Memory B cell (primary cell): ENCODE results near the gene SLC5A6.

Experiments
- ATAC-seq: fragments of 150-1000 bp; cut with Tn5 transposase; 2 replicates; pipeline ENCODE4 v1.10.0; 2021; ENCODE audit warnings: low read depth, mild to moderate bottlenecking, moderate library complexity
- DNase-seq, 2 donors: peaks; one replicate each; pipeline ENCODE4 v3.0.0; 2022; ENCODE audit warnings: low spot score in 2 of 2
- H3K27ac Mint-ChIP-seq: one replicate; pipeline ENCODE4 v1.8.0; 2022; ENCODE audit warnings: mild to moderate bottlenecking, moderate library complexity, mixed read lengths
- H3K27me3 Mint-ChIP-seq: one replicate; pipeline ENCODE4 v1.8.0; 2022; ENCODE audit warnings: mixed read lengths
- H3K36me3 Mint-ChIP-seq: one replicate; pipeline ENCODE4 v1.8.0; 2022; ENCODE audit warnings: mild to moderate bottlenecking, mixed read lengths
- H3K4me1 Mint-ChIP-seq: one replicate; pipeline ENCODE4 v1.8.0; 2022; ENCODE audit warnings: mixed read lengths
- H3K4me3 Mint-ChIP-seq: one replicate; pipeline ENCODE4 v1.8.0; 2022; ENCODE audit warnings: mild to moderate bottlenecking, moderate library complexity, mixed read lengths
- H3K9me3 Mint-ChIP-seq: one replicate; pipeline ENCODE4 v1.8.0; 2022; ENCODE audit warnings: mixed read lengths

The SLC5A6 gene

DNA sequence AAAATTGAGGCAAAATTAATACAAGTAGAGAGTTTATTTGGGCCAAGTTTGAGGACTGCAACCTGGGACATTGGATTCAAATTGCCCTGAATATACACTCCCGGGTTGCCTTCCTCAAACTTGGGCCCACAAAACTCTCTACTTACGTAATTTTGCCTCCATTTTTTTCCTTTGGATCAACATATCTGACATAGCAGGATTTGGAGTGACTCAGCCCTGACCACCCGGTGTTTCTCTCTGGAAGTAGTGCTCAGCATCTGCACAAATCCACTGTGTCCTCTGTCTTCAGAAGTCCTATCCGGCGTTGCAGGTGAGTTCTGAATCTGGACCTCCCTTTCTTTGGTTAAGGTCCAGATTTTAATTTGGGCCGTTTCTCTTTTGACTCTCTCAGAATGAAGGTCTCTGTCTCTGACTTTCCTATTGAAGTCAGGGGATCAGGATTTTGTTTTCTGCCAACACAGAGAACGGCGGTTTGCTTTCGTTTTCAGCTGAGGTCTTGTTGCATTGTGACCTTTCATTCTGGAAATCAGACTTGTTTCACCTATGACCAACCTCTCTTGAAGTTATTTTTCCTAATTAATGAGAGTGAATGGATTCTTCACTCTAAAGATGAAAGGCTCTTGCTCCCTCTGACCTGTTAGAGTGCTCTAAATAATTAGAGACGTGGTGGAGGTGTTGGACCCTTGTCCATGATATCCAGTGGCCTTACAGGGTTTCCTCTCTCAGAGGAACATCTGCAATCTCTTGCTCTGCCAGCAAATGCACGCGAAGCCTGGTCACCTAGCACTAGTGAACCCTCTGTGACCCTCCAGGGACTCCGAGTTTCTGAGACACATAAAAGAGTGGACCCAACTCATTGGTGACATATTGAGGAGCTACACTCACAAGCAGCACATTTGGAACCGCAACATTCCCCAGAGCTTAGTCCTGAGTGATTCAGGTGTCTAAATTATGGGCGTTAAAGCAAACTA, 49.6 kb downstream of the SLC5A6 start:
- no peaks in the 10 kb centered on the region for H3K36me3 Mint-ChIP-seq
- DNase-seq: no peak
- no peak overlapping the region for H3K27ac Mint-ChIP-seq
- H3K27me3 Mint-ChIP-seq: peaks cover 4% of the 10 kb centered on the region
- peaks cover 13% of the 10 kb centered on the region for H3K4me1 Mint-ChIP-seq
- no peak overlapping the region for H3K4me3 Mint-ChIP-seq
- no peak for ATAC-seq
- no peaks in the 10 kb centered on the region for H3K9me3 Mint-ChIP-seq

DNA sequence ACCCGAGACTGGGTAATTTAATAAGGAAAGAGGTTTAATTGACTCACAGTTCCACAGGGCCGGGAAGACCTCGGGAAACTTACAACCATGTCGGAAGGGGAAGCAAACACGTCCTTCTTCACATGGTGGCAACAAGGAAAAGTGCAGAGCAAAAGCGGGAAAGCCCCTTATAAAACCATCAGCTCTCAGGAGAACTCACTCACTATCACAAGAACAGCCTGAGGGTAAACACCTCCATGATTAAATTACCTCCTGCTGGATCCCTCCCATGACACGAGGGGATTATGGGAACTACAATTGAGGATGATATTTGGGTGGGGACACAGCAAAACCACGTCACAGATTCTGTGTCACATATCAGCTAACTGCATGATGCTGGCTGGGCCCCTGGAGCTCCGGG, 51.9 kb downstream of the SLC5A6 start:
- Mint-ChIP-seq H3K9me3 (no peaks in the 10 kb centered on the region), H3K36me3 (no peaks in the 10 kb centered on the region), H3K4me3 (no peak overlapping the region), H3K4me1 (peaks cover 10% of the 10 kb centered on the region), H3K27me3 (peaks cover 4% of the 10 kb centered on the region), H3K27ac (no peak overlapping the region)
- DNase-seq: no peak
- ATAC-seq: no peak

DNA sequence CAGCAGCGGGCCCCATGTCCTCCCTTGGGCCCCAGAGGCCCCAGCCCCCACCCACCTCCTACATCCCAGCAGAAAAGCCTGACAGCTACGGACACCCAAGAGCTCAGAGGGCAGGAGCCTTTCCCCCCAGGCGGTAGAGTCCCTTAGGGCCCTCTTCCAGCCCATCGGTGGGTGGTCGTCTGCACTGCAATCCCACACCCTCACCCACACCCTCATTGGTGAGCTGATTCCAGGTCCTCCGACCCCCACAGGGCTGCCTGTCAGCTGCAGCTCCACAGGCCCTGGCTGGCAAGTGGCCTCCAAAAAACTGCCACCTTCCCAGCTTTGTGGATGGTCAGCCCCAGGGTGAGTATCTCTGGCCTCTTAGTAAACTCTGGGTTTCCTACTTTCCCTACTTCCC, 52.8 kb downstream of the SLC5A6 start:
- Mint-ChIP-seq H3K36me3 (no peaks in the 10 kb centered on the region), H3K9me3 (no peaks in the 10 kb centered on the region), H3K27ac (no peak overlapping the region), H3K4me3 (no peak overlapping the region), H3K27me3 (peaks cover 5% of the 10 kb centered on the region), H3K4me1 (peaks cover 4% of the 10 kb centered on the region)
- DNase-seq (no peak), ATAC-seq (no peak)

DNA sequence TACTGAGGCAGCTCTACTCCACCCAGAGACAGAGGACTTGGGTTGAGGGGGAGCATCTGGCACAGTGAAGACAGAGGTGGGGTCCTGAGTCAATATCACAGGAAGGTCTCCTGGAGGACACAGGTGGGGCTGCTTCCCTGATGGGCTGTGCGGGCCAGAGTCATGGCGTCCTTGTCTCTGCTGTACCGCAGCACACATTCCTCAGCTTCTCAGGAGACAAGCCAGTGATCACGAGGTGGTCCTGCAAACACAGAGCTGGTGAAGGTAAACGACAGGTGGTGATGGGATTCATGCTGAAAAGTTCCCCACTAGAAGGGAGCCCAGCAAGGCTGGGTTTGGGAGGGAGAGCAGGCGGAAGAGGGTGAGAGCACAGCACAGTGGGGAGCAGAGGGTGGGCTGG, 53.6 kb downstream of the SLC5A6 start:
- H3K27me3 Mint-ChIP-seq: peaks cover 7% of the 10 kb centered on the region
- H3K4me1 Mint-ChIP-seq: peaks cover 2% of the 10 kb centered on the region
- H3K4me3 Mint-ChIP-seq: no peak overlapping the region
- DNase-seq (no peak), ATAC-seq (no peak)
- no peaks in the 10 kb centered on the region for H3K9me3 Mint-ChIP-seq
- H3K36me3 Mint-ChIP-seq: no peaks in the 10 kb centered on the region
- H3K27ac Mint-ChIP-seq: no peak overlapping the region

DNA sequence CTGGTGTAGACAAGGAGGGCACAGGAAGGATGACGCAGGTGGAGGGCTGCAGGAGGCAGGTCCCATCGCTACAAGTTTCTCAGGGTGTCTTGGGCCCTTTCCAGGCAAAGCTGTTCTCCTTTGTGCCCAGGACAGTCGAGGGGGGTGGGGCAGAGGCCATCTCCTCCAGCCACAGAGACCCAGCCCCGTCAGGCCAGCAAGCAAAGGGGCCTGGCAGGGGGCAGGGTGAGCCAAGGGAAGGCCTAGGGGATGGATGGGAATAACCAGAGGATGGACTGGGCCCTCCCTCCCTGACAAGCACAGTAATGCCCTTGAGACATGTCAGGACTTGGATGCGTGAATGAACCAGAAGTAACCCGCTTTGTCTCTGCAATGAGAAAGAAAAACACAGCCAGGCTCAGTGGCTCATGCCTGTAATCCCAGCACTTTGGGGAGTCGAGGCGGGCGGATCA, 57.0 kb downstream of the SLC5A6 start:
- Mint-ChIP-seq H3K27me3 (peaks cover 7% of the 10 kb centered on the region), H3K36me3 (no peaks in the 10 kb centered on the region), H3K9me3 (no peaks in the 10 kb centered on the region), H3K4me3 (no peak overlapping the region), H3K4me1 (no peaks in the 10 kb centered on the region), H3K27ac (no peak overlapping the region)
- DNase-seq (no peak), ATAC-seq (no peak)

DNA sequence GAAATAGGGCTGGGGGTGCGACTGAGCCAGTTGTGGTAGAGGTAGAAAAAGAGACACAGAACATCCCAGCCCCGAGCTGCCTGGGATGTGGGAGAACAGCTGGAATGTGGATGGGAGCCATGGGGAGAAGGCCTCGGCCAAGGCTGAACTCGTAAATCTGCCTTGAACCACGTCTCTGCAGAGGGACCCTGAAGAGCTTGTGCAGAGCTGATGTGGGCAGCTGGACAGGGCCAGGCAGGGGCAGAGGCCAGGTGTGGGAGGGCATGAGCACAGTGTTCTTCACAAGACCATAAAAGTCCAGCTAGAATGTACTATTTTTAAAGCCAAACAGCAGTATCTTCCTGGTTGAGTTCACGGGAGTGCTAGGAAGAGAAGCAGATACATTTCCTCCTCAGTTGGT, 57.6 kb downstream of the SLC5A6 start:
- no peak overlapping the region for H3K4me3 Mint-ChIP-seq
- H3K27ac Mint-ChIP-seq: no peak overlapping the region
- no peaks in the 10 kb centered on the region for H3K9me3 Mint-ChIP-seq
- ATAC-seq (no peak), DNase-seq (no peak)
- peaks cover 7% of the 10 kb centered on the region for H3K27me3 Mint-ChIP-seq
- no peaks in the 10 kb centered on the region for H3K36me3 Mint-ChIP-seq
- H3K4me1 Mint-ChIP-seq: no peaks in the 10 kb centered on the region

DNA sequence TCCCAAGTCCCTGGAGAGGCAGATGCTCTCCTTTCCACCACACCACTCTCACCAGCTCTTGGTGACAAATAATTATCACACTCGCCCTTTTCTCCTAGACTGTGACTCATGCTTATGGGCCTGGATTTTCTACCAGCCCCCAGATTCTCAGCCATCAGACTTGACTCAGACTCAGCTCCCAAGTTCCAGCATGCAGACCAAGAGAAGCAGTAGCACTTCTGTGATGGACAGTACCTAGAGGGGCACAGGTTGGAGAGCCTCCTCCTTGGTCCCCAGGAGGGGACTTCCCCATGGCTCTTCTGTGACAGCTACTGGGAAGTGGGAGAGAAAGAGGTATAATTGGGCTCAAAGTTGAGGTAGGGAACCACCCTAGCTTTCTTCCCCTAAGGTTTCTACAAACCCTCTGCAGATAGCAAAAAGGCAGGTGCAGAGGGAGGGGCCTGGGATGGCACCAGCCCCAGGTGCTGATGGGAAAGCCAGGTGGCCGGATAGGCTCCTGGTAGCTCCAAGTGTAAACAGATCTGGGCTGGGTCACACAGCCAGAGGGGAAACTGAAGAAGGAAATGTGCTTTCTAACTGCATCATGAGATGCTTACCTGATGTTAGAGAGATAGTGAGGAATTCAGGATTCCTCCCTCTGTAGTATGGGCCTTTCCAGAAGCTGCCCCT, 59.1 kb downstream of the SLC5A6 start:
- Mint-ChIP-seq H3K36me3 (no peaks in the 10 kb centered on the region), H3K27ac (no peak overlapping the region), H3K4me1 (no peaks in the 10 kb centered on the region), H3K9me3 (no peaks in the 10 kb centered on the region), H3K27me3 (peaks cover 7% of the 10 kb centered on the region), H3K4me3 (no peak overlapping the region)
- no peak for DNase-seq
- ATAC-seq: no peak

DNA sequence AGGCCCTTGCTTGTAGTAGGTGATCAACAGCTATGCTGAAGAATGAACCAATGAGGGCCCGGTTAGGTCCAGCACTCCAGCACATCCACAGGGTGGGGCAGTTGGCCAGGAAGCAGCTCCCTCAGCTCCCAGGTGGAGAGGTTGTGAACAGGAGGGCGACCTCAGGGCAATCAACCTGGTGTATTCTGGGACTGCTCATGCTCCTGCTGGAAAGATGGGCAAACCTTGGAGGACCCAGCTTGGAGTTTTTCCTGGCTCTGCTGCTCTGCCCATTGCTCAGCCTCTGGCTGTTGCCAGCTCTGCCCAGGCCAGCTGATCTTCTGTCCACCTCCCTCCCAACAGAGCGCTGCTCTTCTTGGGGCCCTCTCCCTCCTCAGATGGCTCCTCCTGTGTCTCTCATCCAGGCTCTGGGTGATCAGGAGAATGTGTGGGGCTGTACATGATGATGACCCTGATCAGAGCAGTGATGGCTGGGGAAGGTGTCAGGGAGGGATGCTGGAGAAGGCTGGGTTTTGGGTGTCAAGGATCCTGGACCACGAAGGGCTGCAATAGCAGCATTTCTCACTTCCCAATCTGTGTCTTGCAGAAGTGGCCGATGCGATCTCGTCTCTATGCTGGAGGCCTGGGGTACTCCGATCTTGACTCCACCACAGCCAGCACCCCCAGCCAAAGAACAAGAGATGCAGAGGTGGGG, 59.8 kb downstream of the SLC5A6 start:
- Mint-ChIP-seq H3K4me1 (no peaks in the 10 kb centered on the region), H3K4me3 (no peak overlapping the region), H3K27me3 (peaks cover 9% of the 10 kb centered on the region), H3K27ac (no peak overlapping the region), H3K9me3 (no peaks in the 10 kb centered on the region), H3K36me3 (peaks cover 2% of the 10 kb centered on the region)
- DNase-seq: no peak
- no peak for ATAC-seq

DNA sequence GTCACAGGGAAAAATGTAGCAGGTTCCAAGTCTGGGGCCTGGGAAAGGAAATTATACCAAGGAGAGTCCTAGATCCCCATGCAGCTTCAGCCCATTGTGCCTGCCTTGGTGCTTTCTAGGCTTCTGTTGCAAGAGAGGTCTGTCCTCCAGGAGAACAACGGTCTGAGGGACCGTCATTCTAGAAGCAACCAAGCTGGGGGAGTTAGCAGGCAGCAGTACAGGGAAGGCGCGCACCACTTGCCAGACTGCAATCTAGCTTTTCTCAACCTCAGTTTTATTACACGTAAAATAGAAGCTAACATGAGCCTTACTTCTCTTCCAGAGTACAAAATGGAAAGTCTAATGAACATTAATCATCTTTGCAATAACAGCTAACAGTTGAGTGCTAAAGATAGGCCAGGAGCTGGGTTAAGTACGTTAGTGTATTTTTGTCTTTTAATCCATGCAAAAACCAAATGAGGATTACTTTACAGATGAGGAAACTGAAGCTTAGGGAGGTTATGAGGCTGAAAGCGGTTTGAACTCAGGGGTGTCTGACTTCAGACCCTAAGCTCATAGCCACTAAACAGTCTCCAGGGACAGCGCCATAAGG, 61.3 kb downstream of the SLC5A6 start:
- Mint-ChIP-seq H3K36me3 (peaks cover 2% of the 10 kb centered on the region), H3K27me3 (peaks cover 11% of the 10 kb centered on the region), H3K27ac (no peak overlapping the region), H3K9me3 (no peaks in the 10 kb centered on the region), H3K4me1 (peaks cover 2% of the 10 kb centered on the region), H3K4me3 (no peak overlapping the region)
- DNase-seq (no peak), ATAC-seq (no peak)
